GM23248 (cell line): ENCODE data around the gene CSNK1A1.

Experiments
- EZH2 ChIP-seq: fragments of 200-600 bp; sonication (generic); IDR thresholded peaks from 2 replicates; pipeline ENCODE4 v1.6.1; 2018; ENCODE audit warnings: antibody characterized with exemption, mild to moderate bottlenecking; ENCODE audit not compliant: insufficient read depth, poor library complexity, severe bottlenecking
- EZH2phosphoT487 ChIP-seq: fragments of 200-600 bp; sonication (generic); IDR thresholded peaks from 2 replicates; pipeline ENCODE4 v1.6.1; 2018; ENCODE audit warnings: antibody characterized with exemption, moderate library complexity, mild to moderate bottlenecking, low read depth; ENCODE audit not compliant: insufficient read depth

DNA sequence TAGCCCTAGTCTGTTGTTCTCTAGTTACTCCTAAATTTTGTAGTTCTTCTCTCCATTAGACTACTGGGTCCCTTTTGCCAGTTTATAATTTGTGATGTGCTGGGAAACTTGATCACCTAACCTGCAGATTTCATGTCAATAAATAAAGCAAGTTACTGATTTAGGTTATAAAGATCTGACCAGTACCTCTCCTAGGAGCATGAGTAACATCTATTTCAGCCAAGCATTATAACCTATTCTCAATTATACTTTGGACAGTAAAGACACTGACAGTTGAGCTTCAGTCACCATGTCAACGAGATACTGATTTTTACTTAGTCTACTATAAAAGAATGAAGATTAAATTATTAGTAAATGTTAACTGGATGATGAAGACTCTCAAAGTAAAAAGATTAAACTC lies 36.7 kb downstream of the CSNK1A1 start:
- no peak for TF ChIP-seq EZH2
- no peak for TF ChIP-seq EZH2phosphoT487
